ENCODE measurements around the gene TMEM231.

The TMEM231 gene

GRCh38 chr16:75494661-75495075 is 61.4 kb downstream of the TMEM231 start:
- DNase-seq (ENCODE audit: extremely low read depth in 1 of 2, low read depth in 1 of 2): no peak

- DNase-seq (ENCODE audit: extremely low read depth in 1 of 2, low read depth in 1 of 2): no peak
Observed at GRCh38 chr16:75494184-75494583, 61.9 kb downstream of the TMEM231 start.

- no peak for DNase-seq (ENCODE audit: extremely low read depth in 1 of 2, low read depth in 1 of 2)
Observed at GRCh38 chr16:75491876-75492275, 64.2 kb downstream of the TMEM231 start.

GRCh38 chr16:75488322-75488721 is 67.7 kb downstream of the TMEM231 start:
- DNase-seq (ENCODE audit: extremely low read depth in 1 of 2, low read depth in 1 of 2): no peak
